HL-60 (cell line): Measurements from ENCODE around the gene CYGB.

ENCODE experiments used
- DNase-seq, 2 experiments: peaks; one replicate each; pipeline ENCODE4 v3.0.0-alpha.2; 2010 to 2020; ENCODE audit warnings: low read depth in 1 of 2, low spot score in 1 of 2
- H3K27ac ChIP-seq: fragments of 250-450 bp; sonication (Bioruptor Pico); replicated peaks from 2 replicates; pipeline ENCODE4 v1.5.1; 2020; ENCODE audit warnings: mild to moderate bottlenecking, moderate library complexity
- H3K27me3 ChIP-seq: fragments of 250-450 bp; sonication (Bioruptor Pico); 2 replicates; pipeline ENCODE4 v1.5.1; 2021; ENCODE audit warnings: mild to moderate bottlenecking, moderate library complexity; ENCODE audit not compliant: insufficient read depth, poor library complexity, severe bottlenecking
- H3K4me3 ChIP-seq: replicated peaks from 2 replicates; pipeline ENCODE4 v1.5.1; 2011; ENCODE audit warnings: mild to moderate bottlenecking, control low read depth, low read length; ENCODE audit not compliant: insufficient read depth
- CTCF ChIP-seq: IDR thresholded peaks from one replicate; pipeline ENCODE4 v1.5.1; 2011; ENCODE audit warnings: low read length, control low read depth, inconsistent platforms; ENCODE audit not compliant: insufficient read depth
- GABPA ChIP-seq: IDR thresholded peaks from 2 replicates; pipeline ENCODE4 v1.6.1; 2012; ENCODE audit warnings: low read depth
- POLR2AphosphoS5 ChIP-seq: IDR thresholded peaks from 2 replicates; pipeline ENCODE4 v1.6.1; 2012; ENCODE audit warnings: low read depth
- REST ChIP-seq: IDR thresholded peaks from 2 replicates; pipeline ENCODE4 v1.6.1; 2012; ENCODE audit warnings: low read depth; ENCODE audit not compliant: insufficient replicate concordance
- SPI1 ChIP-seq: IDR thresholded peaks from 2 replicates; pipeline ENCODE4 v1.6.1; 2012; ENCODE audit warnings: low read depth, mild to moderate bottlenecking, borderline replicate concordance

CYGB gene

GRCh38 chr17:76543482-76543825 is 5.9 kb upstream of the CYGB start:
- Histone ChIP-seq H3K27me3 (peaks cover 16% of the 10 kb centered on the region), H3K4me3 (no peak overlapping the region), H3K27ac (no peak overlapping the region)
- TF ChIP-seq REST (no peak), CTCF (no peak), GABPA (no peak), POLR2AphosphoS5 (no peak), SPI1 (no peak)
- DNase-seq = no peak

- no peak overlapping the region for H3K4me3 ChIP-seq
- no peak for DNase-seq
- no peak for TF ChIP-seq GABPA
- no peak for TF ChIP-seq POLR2AphosphoS5
- TF ChIP-seq SPI1 = no peak
- TF ChIP-seq CTCF = no peak
- no peak for TF ChIP-seq REST
- peaks cover 20% of the 10 kb centered on the region for H3K27me3 ChIP-seq
- H3K27ac ChIP-seq = no peak overlapping the region
Observed at GRCh38 chr17:76542984-76543383, 5.5 kb upstream of the CYGB start.

GRCh38 chr17:76542566-76542971 is 5.1 kb upstream of the CYGB start:
- DNase-seq = no peak
- no peak for TF ChIP-seq CTCF
- TF ChIP-seq SPI1 = no peak
- no peak for TF ChIP-seq POLR2AphosphoS5
- no peak overlapping the region for H3K4me3 ChIP-seq
- H3K27ac ChIP-seq = no peak overlapping the region
- peaks cover 20% of the 10 kb centered on the region for H3K27me3 ChIP-seq

GRCh38 chr17:76541739-76542454 is 4.4 kb upstream of the CYGB start:
- H3K27me3 ChIP-seq = peaks cover 21% of the 10 kb centered on the region
- TF ChIP-seq REST = no peak
- TF ChIP-seq CTCF = no peak
- no peak for TF ChIP-seq GABPA
- TF ChIP-seq POLR2AphosphoS5 = no peak
- no peak for TF ChIP-seq SPI1

More at GRCh38 chr17:76541739-76542454, 4.4 kb upstream of the CYGB start:
- H3K27ac ChIP-seq = no peak overlapping the region
- no peak for DNase-seq
- H3K4me3 ChIP-seq = no peak overlapping the region
